ENCODE measurements around the gene ELOB.

ELOB gene

GRCh38 chr16:2775131-2775716 lies 1.9 kb downstream of the ELOB start:
- Histone ChIP-seq H2BK120ac (ENCODE audit: insufficient read depth, low read length, poor library complexity) (no peak overlapping the region), H4K91ac (ENCODE audit: low read depth, low read length) (no peak overlapping the region), H3K27ac (ENCODE audit: low read depth, low read length) (no peak overlapping the region), H3K4me2 (ENCODE audit: low read length) (no peak overlapping the region), H3K79me2 (ENCODE audit: control insufficient read depth, insufficient read depth, low read length, poor library complexity) (peaks cover 14% of the 10 kb centered on the region), H3K4me3 (ENCODE audit: low read depth, low read length) (no peak overlapping the region), H2BK12ac (ENCODE audit: low read length) (no peak overlapping the region), H3K36me3 (ENCODE audit: control insufficient read depth in 1 of 2, insufficient read depth in 2 of 2, low read length in 2 of 2) (peaks cover 43 to 47% of the 10 kb centered on the region in 2 experiments), H3K27me3 (ENCODE audit: insufficient read depth, low read length) (no peaks in the 10 kb centered on the region), H2AK5ac (ENCODE audit: low read length) (no peak overlapping the region), H4K12ac (ENCODE audit: low read depth, low read length) (no peak overlapping the region), H3K9me3 (ENCODE audit: insufficient read depth, low read depth, low read length) (peaks cover 2% of the 10 kb centered on the region), H2BK5ac (ENCODE audit: low read depth, low read length, poor library complexity) (no peak overlapping the region), H3K9ac (ENCODE audit: low read length) (no peak overlapping the region), H4K8ac (ENCODE audit: low read depth, low read length) (no peak overlapping the region), H3K18ac (ENCODE audit: low read length) (no peak overlapping the region), H3K23ac (ENCODE audit: low read length) (no peak overlapping the region), H3K79me1 (ENCODE audit: low read length) (peaks cover 12% of the 10 kb centered on the region), H2AFZ (ENCODE audit: insufficient read depth, low read length, poor library complexity) (no peak overlapping the region), H3K4me1 (ENCODE audit: control insufficient read depth in 1 of 2, insufficient read depth in 2 of 2, low read length in 2 of 2) (peaks cover 0 to 17% of the 10 kb centered on the region in 2 experiments), H3K4ac (ENCODE audit: low read depth, low read length) (no peak overlapping the region), H3K14ac (ENCODE audit: low read length) (no peak overlapping the region)
- no peak for DNase-seq
- WGBS (ENCODE audit: extremely low coverage, insufficient coverage, insufficient read length) = no CpG with 5 or more reads among the region's 7 CpGs

GRCh38 chr16:2774161-2774891 lies 2.8 kb downstream of the ELOB start:
- H3K23ac ChIP-seq (ENCODE audit: low read length) = no peak overlapping the region
- H2BK5ac ChIP-seq (ENCODE audit: low read depth, low read length, poor library complexity) = no peak overlapping the region
- H2AK5ac ChIP-seq (ENCODE audit: low read length) = no peak overlapping the region
- DNase-seq = no peak
- H2BK12ac ChIP-seq (ENCODE audit: low read length) = no peak overlapping the region
- H2BK120ac ChIP-seq (ENCODE audit: insufficient read depth, low read length, poor library complexity) = no peak overlapping the region
- H3K4me2 ChIP-seq (ENCODE audit: low read length) = no peak overlapping the region
- no peaks in the 10 kb centered on the region for H3K27me3 ChIP-seq (ENCODE audit: insufficient read depth, low read length)
- no peak overlapping the region for H3K9ac ChIP-seq (ENCODE audit: low read length)
- H2AFZ ChIP-seq (ENCODE audit: insufficient read depth, low read length, poor library complexity) = no peak overlapping the region
- H3K4me3 ChIP-seq (ENCODE audit: low read depth, low read length) = no peak overlapping the region
- H4K8ac ChIP-seq (ENCODE audit: low read depth, low read length) = no peak overlapping the region
- no peak overlapping the region for H4K91ac ChIP-seq (ENCODE audit: low read depth, low read length)
- H3K36me3 ChIP-seq (ENCODE audit: control insufficient read depth in 1 of 2, insufficient read depth in 2 of 2, low read length in 2 of 2) = peaks cover 52 to 56% of the 10 kb centered on the region in 2 experiments
- no peak overlapping the region for H3K14ac ChIP-seq (ENCODE audit: low read length)
- peaks cover 2% of the 10 kb centered on the region for H3K9me3 ChIP-seq (ENCODE audit: insufficient read depth, low read depth, low read length)
- H3K79me1 ChIP-seq (ENCODE audit: low read length) = peaks cover 12% of the 10 kb centered on the region
- no peak overlapping the region for H3K4ac ChIP-seq (ENCODE audit: low read depth, low read length)
- no peak overlapping the region for H3K27ac ChIP-seq (ENCODE audit: low read depth, low read length)
- no peak overlapping the region for H3K18ac ChIP-seq (ENCODE audit: low read length)
- peaks cover 14% of the 10 kb centered on the region for H3K79me2 ChIP-seq (ENCODE audit: control insufficient read depth, insufficient read depth, low read length, poor library complexity)
- peaks cover 0 to 17% of the 10 kb centered on the region in 2 experiments for H3K4me1 ChIP-seq (ENCODE audit: control insufficient read depth in 1 of 2, insufficient read depth in 2 of 2, low read length in 2 of 2)
- H4K12ac ChIP-seq (ENCODE audit: low read depth, low read length) = no peak overlapping the region
- WGBS (ENCODE audit: extremely low coverage, insufficient coverage, insufficient read length) = no CpG with 5 or more reads among the region's 7 CpGs

GRCh38 chr16:2773188-2773968 lies 3.7 kb downstream of the ELOB start:
- WGBS (ENCODE audit: extremely low coverage, insufficient coverage, insufficient read length) = no CpG with 5 or more reads among the region's 12 CpGs

GRCh38 chr16:2771496-2772402 lies 5.3 kb downstream of the ELOB start:
- no peak overlapping the region for H3K4ac ChIP-seq (ENCODE audit: low read depth, low read length)
- H3K18ac ChIP-seq (ENCODE audit: low read length) = no peak overlapping the region
- DNase-seq = peak in 1 of 2 donors; percentile 17
- peaks cover 4% of the 10 kb centered on the region for H3K79me2 ChIP-seq (ENCODE audit: control insufficient read depth, insufficient read depth, low read length, poor library complexity)
- H3K14ac ChIP-seq (ENCODE audit: low read length) = no peak overlapping the region
- H2BK5ac ChIP-seq (ENCODE audit: low read depth, low read length, poor library complexity) = no peak overlapping the region
- H3K4me3 ChIP-seq (ENCODE audit: low read depth, low read length) = no peak overlapping the region
- no peak overlapping the region for H2AK5ac ChIP-seq (ENCODE audit: low read length)
- H3K36me3 ChIP-seq (ENCODE audit: control insufficient read depth in 1 of 2, insufficient read depth in 2 of 2, low read length in 2 of 2) = peaks cover 77 to 82% of the 10 kb centered on the region in 2 experiments
- H4K8ac ChIP-seq (ENCODE audit: low read depth, low read length) = no peak overlapping the region
- no CpG with 5 or more reads among the region's 18 CpGs for WGBS (ENCODE audit: extremely low coverage, insufficient coverage, insufficient read length)
- H3K79me1 ChIP-seq (ENCODE audit: low read length) = peaks cover under 1% of the 10 kb centered on the region
- peaks cover 0 to 6% of the 10 kb centered on the region in 2 experiments for H3K4me1 ChIP-seq (ENCODE audit: control insufficient read depth in 1 of 2, insufficient read depth in 2 of 2, low read length in 2 of 2)
- no peak overlapping the region for H4K12ac ChIP-seq (ENCODE audit: low read depth, low read length)
- no peak overlapping the region for H2BK120ac ChIP-seq (ENCODE audit: insufficient read depth, low read length, poor library complexity)
- H3K4me2 ChIP-seq (ENCODE audit: low read length) = no peak overlapping the region
- H3K27ac ChIP-seq (ENCODE audit: low read depth, low read length) = no peak overlapping the region
- H3K23ac ChIP-seq (ENCODE audit: low read length) = no peak overlapping the region
- no peak overlapping the region for H2AFZ ChIP-seq (ENCODE audit: insufficient read depth, low read length, poor library complexity)
- H4K91ac ChIP-seq (ENCODE audit: low read depth, low read length) = no peak overlapping the region
- peaks cover 2% of the 10 kb centered on the region for H3K9me3 ChIP-seq (ENCODE audit: insufficient read depth, low read depth, low read length)
- H3K27me3 ChIP-seq (ENCODE audit: insufficient read depth, low read length) = no peaks in the 10 kb centered on the region
- no peak overlapping the region for H2BK12ac ChIP-seq (ENCODE audit: low read length)
- no peak overlapping the region for H3K9ac ChIP-seq (ENCODE audit: low read length)

More at GRCh38 chr16:2773188-2773968, 3.7 kb downstream of the ELOB start:
- no peak overlapping the region for H4K8ac ChIP-seq (ENCODE audit: low read depth, low read length)
- peaks cover 2% of the 10 kb centered on the region for H3K9me3 ChIP-seq (ENCODE audit: insufficient read depth, low read depth, low read length)
- H3K4me3 ChIP-seq (ENCODE audit: low read depth, low read length) = no peak overlapping the region
- no peak overlapping the region for H3K27ac ChIP-seq (ENCODE audit: low read depth, low read length)
- no peak overlapping the region for H3K18ac ChIP-seq (ENCODE audit: low read length)
- H2BK120ac ChIP-seq (ENCODE audit: insufficient read depth, low read length, poor library complexity) = no peak overlapping the region
- no peak overlapping the region for H3K4ac ChIP-seq (ENCODE audit: low read depth, low read length)
- no peak overlapping the region for H3K4me2 ChIP-seq (ENCODE audit: low read length)
- no peak overlapping the region for H4K12ac ChIP-seq (ENCODE audit: low read depth, low read length)
- no peak overlapping the region for H3K9ac ChIP-seq (ENCODE audit: low read length)
- H3K14ac ChIP-seq (ENCODE audit: low read length) = no peak overlapping the region
- no peak overlapping the region for H2AFZ ChIP-seq (ENCODE audit: insufficient read depth, low read length, poor library complexity)
- H3K36me3 ChIP-seq (ENCODE audit: control insufficient read depth in 1 of 2, insufficient read depth in 2 of 2, low read length in 2 of 2) = peaks cover 61 to 65% of the 10 kb centered on the region in 2 experiments
- no peak overlapping the region for H2BK5ac ChIP-seq (ENCODE audit: low read depth, low read length, poor library complexity)
- no peak overlapping the region for H4K91ac ChIP-seq (ENCODE audit: low read depth, low read length)
- peaks cover 14% of the 10 kb centered on the region for H3K79me2 ChIP-seq (ENCODE audit: control insufficient read depth, insufficient read depth, low read length, poor library complexity)
- no peak for DNase-seq
- peaks cover 0 to 11% of the 10 kb centered on the region in 2 experiments for H3K4me1 ChIP-seq (ENCODE audit: control insufficient read depth in 1 of 2, insufficient read depth in 2 of 2, low read length in 2 of 2)
- H3K79me1 ChIP-seq (ENCODE audit: low read length) = peaks cover 12% of the 10 kb centered on the region
- no peak overlapping the region for H2AK5ac ChIP-seq (ENCODE audit: low read length)
- no peak overlapping the region for H2BK12ac ChIP-seq (ENCODE audit: low read length)
- no peaks in the 10 kb centered on the region for H3K27me3 ChIP-seq (ENCODE audit: insufficient read depth, low read length)
- no peak overlapping the region for H3K23ac ChIP-seq (ENCODE audit: low read length)

Data from trophoblast cell (in vitro differentiated cells and primary cell).